Adrenal gland (tissue), 12 donors: Measurements from ENCODE around the gene SPATC1L. TPM values are rescaled to one million over a fixed set of nuclear protein-coding genes. Genes with fewer than 3 reads are reported as not detected.

Experiments used
- DNase-seq, 7 donors: peaks; one replicate each; pipeline ENCODE4 v3.0.0-alpha.2; 2019 to 2020
- H3K27ac ChIP-seq, 5 donors: fragments of 200-600 bp; sonication (generic) in 4 of 5; 1 replicate in 3 of 5; 2 replicates in 2 of 5; pipeline versions ENCODE4 v1.5.1 to v1.8.0; 2016 to 2020; ENCODE audit warnings: mild to moderate bottlenecking in 1 of 5
- H3K27me3 ChIP-seq: fragments of 200-600 bp; 2 replicates; pipeline ENCODE4 v1.8.0; 2021
- H3K36me3 ChIP-seq, 2 donors: fragments of 200-600 bp; replicated peaks in 1 of 2; 1 replicate in 1 of 2; 2 replicates in 1 of 2; pipeline versions ENCODE4 v1.5.1 to v1.8.0; 2018 to 2022
- H3K4me1 ChIP-seq, 2 donors: fragments of 200-600 bp; replicated peaks in 1 of 2; 1 replicate in 1 of 2; 2 replicates in 1 of 2; pipeline versions ENCODE4 v1.5.1 to v1.8.0; 2018 to 2021
- H3K4me3 ChIP-seq, 4 donors: fragments of 200-600 bp; sonication (generic) in 3 of 4; one replicate each; pipeline ENCODE4 v1.5.1; 2016 to 2018
- H3K9me3 ChIP-seq, 3 donors: fragments of 200-600 bp; sonication (generic) in 1 of 3; replicated peaks in 1 of 3; 1 replicate in 2 of 3; 2 replicates in 1 of 3; pipeline versions ENCODE4 v1.5.1 to v1.8.0; 2016 to 2021
- CTCF ChIP-seq, 6 experiments: fragments of 450-650 bp in 4 of 6; fragments of 200-600 bp in 2 of 6; sonication (generic) in 1 of 6; IDR thresholded peaks; 1 replicate in 5 of 6; 2 replicates in 1 of 6; pipeline versions ENCODE4 v1.5.1 to v1.8.0; 2016 to 2021; ENCODE audit warnings: antibody characterized with exemption in 6 of 6, mild to moderate bottlenecking in 2 of 6, moderate library complexity in 1 of 6
- POLR2A ChIP-seq, 2 donors: fragments of 450-650 bp; IDR thresholded peaks; one replicate each; pipeline ENCODE4 v1.6.1; 2017; ENCODE audit warnings: antibody characterized with exemption in 2 of 2, mild to moderate bottlenecking in 2 of 2, moderate library complexity in 1 of 2
- WGBS, 4 donors: extraction: QIAGEN DNeasy Blood & Tissue Kit in 2 of 4; methylation state at CpG; one replicate each; pipeline versions ENCODE4 v1.1.5 to v1.1.7; 2013 to 2017; 5-methylcytosine and 5-hydroxymethylcytosine counted together
- intact Hi-C, 2 donors: fragments of 100-400 bp; cut with DNase I; formaldehyde crosslinking; loops; one replicate each; pipeline versions ENCODE4 v1.14.1 to v1.15.0; 2022 to 2023
- polyA plus RNA-seq, 3 donors: library from polyadenylated mRNA; stranded (reverse); fragments of 200-250 nt in 2 of 3; fragments of 350-450 nt in 1 of 3; fragmentation: Illumina TruSeq in 1 of 3; extraction: RNeasy Lipid Tissue Mini Kit (QIAGEN cat#74804) in 1 of 3; gene quantifications; one replicate each; pipeline ENCODE4 v1.2.3, GENCODE V29; 2013 to 2014
- total RNA-seq, 9 donors: library from RNA; depleted of rRNA in 4 of 9; stranded (reverse); fragments of >200 nt in 4 of 9; fragments of 120-200 nt in 1 of 9; fragmentation: NEBNext Ultra II Directional in 1 of 9; extraction: Animal tissue kit (Norgen Biotek cat#: 25700) in 1 of 9; gene quantifications; one replicate each; pipeline versions ENCODE4 v1.1.0 to v1.2.4, GENCODE V29; 2013 to 2023
- donor health status: healthy with polysubstance abuse.
- donor health status: Bipolar disorder and iron deficiency.
- donor health status: DM: yes; HTN: yes; CAD: no.
- donor health status: DM: no; HTN: no; CAD: no.
- donor health status: DM: no; HTN: no; CAD: no.
- donor health status: DM: yes; HTN: yes; CAD: no.

SPATC1L gene
- total and polyA plus RNA-seq, 12 donors, result 8.4 to 91.5 (median 25.3) TPM

- peak in 2 of 7 donors; percentile 6 to 34 for DNase-seq
- WGBS, 4 donors, result 80 to 85% (median 81%) methylated on average over 8 of the region's 8 CpGs
- intact Hi-C loops, result no loop called here
- no peaks in the 10 kb centered on the region for H3K9me3 ChIP-seq
- no peak for TF ChIP-seq POLR2A (IDR thresholded peaks at IDR 0.05)
- TF ChIP-seq CTCF (IDR thresholded peaks at IDR 0.05), result no peak
- no peak overlapping the region for H3K4me3 ChIP-seq
- no peaks in the 10 kb centered on the region for H3K4me1 ChIP-seq
- no peaks in the 10 kb centered on the region for H3K27me3 ChIP-seq
- H3K27ac ChIP-seq, result no peak overlapping the region
- H3K36me3 ChIP-seq, result no peaks in the 10 kb centered on the region
Measured at GRCh38 chr21:46168659-46169386, 15.4 kb downstream of the SPATC1L start.

DNA sequence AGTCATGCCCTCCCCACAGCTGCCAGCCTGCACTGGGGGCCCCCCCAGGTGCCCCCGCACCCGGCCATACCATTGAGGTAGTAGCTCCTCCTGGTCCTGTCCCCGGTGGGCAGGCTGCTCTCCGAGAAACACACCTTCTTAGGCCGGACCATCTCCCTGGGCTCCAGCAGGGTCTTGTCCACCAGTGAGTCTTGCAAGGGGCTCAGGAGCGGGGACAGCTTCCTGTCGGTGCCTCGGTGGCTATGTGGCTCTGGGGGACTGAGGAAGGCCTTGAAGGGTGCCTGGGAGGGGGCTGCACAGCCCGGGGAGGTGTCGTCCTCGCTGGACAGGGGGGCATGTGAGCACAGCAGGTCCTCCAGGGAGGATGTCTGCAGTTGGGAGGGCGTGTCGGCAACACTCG is 16.0 kb downstream of the SPATC1L start:
- 82 to 95% (median 89%) methylated on average over 8 to 14 of the region's 14 CpGs for WGBS, 4 donors
- DNase-seq, result peak in 2 of 7 donors; percentile 13 to 27
- TF ChIP-seq CTCF (IDR thresholded peaks at IDR 0.05), result no peak
- TF ChIP-seq POLR2A (IDR thresholded peaks at IDR 0.05), result no peak

GRCh38 chr21:46165098-46165497 is 19.2 kb downstream of the SPATC1L start:
- intact Hi-C loops, result no loop called here
- Histone ChIP-seq H3K4me3 (no peak overlapping the region), H3K36me3 (no peaks in the 10 kb centered on the region), H3K9me3 (no peaks in the 10 kb centered on the region), H3K27me3 (no peaks in the 10 kb centered on the region), H3K4me1 (no peaks in the 10 kb centered on the region), H3K27ac (no peak overlapping the region)
- DNase-seq, result no peak
- no peak for TF ChIP-seq POLR2A (IDR thresholded peaks at IDR 0.05)
- no peak for TF ChIP-seq CTCF (IDR thresholded peaks at IDR 0.05)

More for the DNA sequence above, 16.0 kb downstream of the SPATC1L start:
- intact Hi-C loops, result no loop called here
- H3K27ac ChIP-seq, result no peak overlapping the region
- no peaks in the 10 kb centered on the region for H3K36me3 ChIP-seq
- H3K9me3 ChIP-seq, result no peaks in the 10 kb centered on the region
- no peaks in the 10 kb centered on the region for H3K4me1 ChIP-seq
- no peak overlapping the region for H3K4me3 ChIP-seq
- no peaks in the 10 kb centered on the region for H3K27me3 ChIP-seq

GRCh38 chr21:46163380-46163779 is 20.9 kb downstream of the SPATC1L start:
- WGBS, 4 donors, result 80 to 91% (median 87%) methylated on average over 4 of the region's 4 CpGs

More at GRCh38 chr21:46163380-46163779, 20.9 kb downstream of the SPATC1L start:
- intact Hi-C loops, result no loop called here
- no peak overlapping the region for H3K4me3 ChIP-seq
- H3K27me3 ChIP-seq, result no peaks in the 10 kb centered on the region
- H3K27ac ChIP-seq, result no peak overlapping the region
- DNase-seq, result peak in 1 of 7 donors; percentile 3
- H3K4me1 ChIP-seq, result no peaks in the 10 kb centered on the region
- H3K9me3 ChIP-seq, result no peaks in the 10 kb centered on the region
- H3K36me3 ChIP-seq, result no peaks in the 10 kb centered on the region
- TF ChIP-seq CTCF (IDR thresholded peaks at IDR 0.05) (no peak), POLR2A (IDR thresholded peaks at IDR 0.05) (no peak)
